ENCODE measurements around the gene CERS1.

DNA sequence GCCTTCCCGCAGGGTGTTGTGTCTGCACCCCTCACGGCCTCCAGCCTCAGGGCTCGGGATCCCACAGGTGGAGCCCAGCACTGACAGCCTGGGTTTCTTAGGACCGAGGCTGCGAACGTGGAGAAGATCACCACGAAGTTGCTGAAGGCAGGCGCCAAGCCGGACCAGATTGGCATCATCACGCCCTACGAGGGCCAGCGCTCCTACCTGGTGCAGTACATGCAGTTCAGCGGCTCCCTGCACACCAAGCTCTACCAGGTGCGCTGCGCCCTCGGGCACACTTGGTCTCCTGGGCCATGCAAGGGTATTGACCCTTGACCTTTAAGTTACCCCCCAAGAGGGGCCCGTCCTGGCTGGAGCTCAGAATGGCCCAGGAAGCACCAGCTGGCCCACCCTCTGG is 35.2 kb downstream of the CERS1 start:
- TF ChIP-seq POLR2A (IDR thresholded peaks at IDR 0.05; ENCODE audit: low read depth, low read length) (no peak; the same call in 1 of the 2 replicates), POLR2AphosphoS5 (IDR thresholded peaks at IDR 0.05; ENCODE audit: low read depth, low read length) (no peak)
